HepG2 (cell line): ENCODE results near the gene UBXN1.

ENCODE experiments used
- CHD2 ChIP-seq: IDR thresholded peaks from 2 replicates; pipeline ENCODE4 v1.6.1; 2011; ENCODE audit warnings: low read depth, low read length, improper control_type of control experiment
- ESRRA ChIP-seq: sonication (generic); formaldehyde crosslinking; IDR thresholded peaks from 2 replicates; pipeline ENCODE4 v1.5.1; 2020; ENCODE audit warnings: mild to moderate bottlenecking, low read depth, missing genetic modification reagents
- RORA ChIP-seq: sonication (generic); formaldehyde crosslinking; IDR thresholded peaks from 2 replicates; pipeline ENCODE4 v1.5.0; 2020; ENCODE audit warnings: mild to moderate bottlenecking, missing genetic modification reagents, moderate library complexity
- SP2 ChIP-seq: sonication (generic); formaldehyde crosslinking; IDR thresholded peaks from 2 replicates; pipeline ENCODE4 v1.5.1; 2020; ENCODE audit warnings: mild to moderate bottlenecking, missing genetic modification reagents
- TARDBP ChIP-seq: sonication (generic); formaldehyde crosslinking; IDR thresholded peaks from 2 replicates; pipeline ENCODE4 v1.8.0; 2022; ENCODE audit warnings: mild to moderate bottlenecking, missing genetic modification reagents
- ZBTB1 ChIP-seq: sonication (generic); formaldehyde crosslinking; IDR thresholded peaks from 2 replicates; pipeline ENCODE4 v1.4.0; 2020; ENCODE audit warnings: missing genetic modification reagents, borderline replicate concordance
- TF ChIP-seq, protein P1 (sequence below): sonication (generic); formaldehyde crosslinking; IDR thresholded peaks from 2 replicates; pipeline ENCODE4 v1.5.0; 2020; ENCODE audit warnings: mild to moderate bottlenecking, missing genetic modification reagents, moderate library complexity
- TF ChIP-seq, protein P2 (sequence below): sonication (generic); formaldehyde crosslinking; IDR thresholded peaks from 2 replicates; pipeline ENCODE4 v1.4.0; 2020; ENCODE audit warnings: mild to moderate bottlenecking, missing genetic modification reagents
- TF ChIP-seq, protein P3 (sequence below): sonication (generic); formaldehyde crosslinking; IDR thresholded peaks from 2 replicates; pipeline ENCODE4 v1.4.0; 2020; ENCODE audit warnings: missing genetic modification reagents, borderline replicate concordance
- TF ChIP-seq, protein P4 (sequence below): sonication (generic); formaldehyde crosslinking; IDR thresholded peaks from 2 replicates; pipeline ENCODE4 v1.4.0; 2020; ENCODE audit warnings: missing genetic modification reagents

DNA sequence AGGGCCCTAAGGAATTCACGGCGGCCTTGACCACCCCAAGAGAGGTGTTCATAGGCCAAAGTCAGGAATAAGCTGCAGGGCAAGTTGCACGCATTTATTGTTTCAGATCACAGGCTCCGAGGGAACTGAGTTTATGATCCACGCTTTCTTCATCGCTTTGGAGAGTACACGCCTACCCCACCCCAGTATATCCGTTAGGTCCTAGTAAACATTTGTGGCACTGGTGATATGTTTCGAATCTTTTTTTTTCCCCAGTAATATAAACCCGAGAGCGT is 33.3 kb downstream of the UBXN1 start:
- TF ChIP-seq, protein P1, sequence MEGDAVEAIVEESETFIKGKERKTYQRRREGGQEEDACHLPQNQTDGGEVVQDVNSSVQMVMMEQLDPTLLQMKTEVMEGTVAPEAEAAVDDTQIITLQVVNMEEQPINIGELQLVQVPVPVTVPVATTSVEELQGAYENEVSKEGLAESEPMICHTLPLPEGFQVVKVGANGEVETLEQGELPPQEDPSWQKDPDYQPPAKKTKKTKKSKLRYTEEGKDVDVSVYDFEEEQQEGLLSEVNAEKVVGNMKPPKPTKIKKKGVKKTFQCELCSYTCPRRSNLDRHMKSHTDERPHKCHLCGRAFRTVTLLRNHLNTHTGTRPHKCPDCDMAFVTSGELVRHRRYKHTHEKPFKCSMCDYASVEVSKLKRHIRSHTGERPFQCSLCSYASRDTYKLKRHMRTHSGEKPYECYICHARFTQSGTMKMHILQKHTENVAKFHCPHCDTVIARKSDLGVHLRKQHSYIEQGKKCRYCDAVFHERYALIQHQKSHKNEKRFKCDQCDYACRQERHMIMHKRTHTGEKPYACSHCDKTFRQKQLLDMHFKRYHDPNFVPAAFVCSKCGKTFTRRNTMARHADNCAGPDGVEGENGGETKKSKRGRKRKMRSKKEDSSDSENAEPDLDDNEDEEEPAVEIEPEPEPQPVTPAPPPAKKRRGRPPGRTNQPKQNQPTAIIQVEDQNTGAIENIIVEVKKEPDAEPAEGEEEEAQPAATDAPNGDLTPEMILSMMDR: no peak
- TF ChIP-seq SP2: no peak
- TF ChIP-seq, protein P2, sequence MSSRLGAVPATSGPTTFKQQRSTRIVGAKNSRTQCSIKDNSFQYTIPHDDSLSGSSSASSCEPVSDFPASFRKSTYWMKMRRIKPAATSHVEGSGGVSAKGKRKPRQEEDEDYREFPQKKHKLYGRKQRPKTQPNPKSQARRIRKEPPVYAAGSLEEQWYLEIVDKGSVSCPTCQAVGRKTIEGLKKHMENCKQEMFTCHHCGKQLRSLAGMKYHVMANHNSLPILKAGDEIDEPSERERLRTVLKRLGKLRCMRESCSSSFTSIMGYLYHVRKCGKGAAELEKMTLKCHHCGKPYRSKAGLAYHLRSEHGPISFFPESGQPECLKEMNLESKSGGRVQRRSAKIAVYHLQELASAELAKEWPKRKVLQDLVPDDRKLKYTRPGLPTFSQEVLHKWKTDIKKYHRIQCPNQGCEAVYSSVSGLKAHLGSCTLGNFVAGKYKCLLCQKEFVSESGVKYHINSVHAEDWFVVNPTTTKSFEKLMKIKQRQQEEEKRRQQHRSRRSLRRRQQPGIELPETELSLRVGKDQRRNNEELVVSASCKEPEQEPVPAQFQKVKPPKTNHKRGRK (CRISPR knock-in tag): no peak
- no peak for TF ChIP-seq CHD2
- TF ChIP-seq RORA (CRISPR knock-in tag): no peak
- TF ChIP-seq ESRRA (CRISPR knock-in tag): no peak
- no peak for TF ChIP-seq ZBTB1 (CRISPR knock-in tag)
- TF ChIP-seq TARDBP (CRISPR knock-in tag): no peak
- TF ChIP-seq, protein P3, sequence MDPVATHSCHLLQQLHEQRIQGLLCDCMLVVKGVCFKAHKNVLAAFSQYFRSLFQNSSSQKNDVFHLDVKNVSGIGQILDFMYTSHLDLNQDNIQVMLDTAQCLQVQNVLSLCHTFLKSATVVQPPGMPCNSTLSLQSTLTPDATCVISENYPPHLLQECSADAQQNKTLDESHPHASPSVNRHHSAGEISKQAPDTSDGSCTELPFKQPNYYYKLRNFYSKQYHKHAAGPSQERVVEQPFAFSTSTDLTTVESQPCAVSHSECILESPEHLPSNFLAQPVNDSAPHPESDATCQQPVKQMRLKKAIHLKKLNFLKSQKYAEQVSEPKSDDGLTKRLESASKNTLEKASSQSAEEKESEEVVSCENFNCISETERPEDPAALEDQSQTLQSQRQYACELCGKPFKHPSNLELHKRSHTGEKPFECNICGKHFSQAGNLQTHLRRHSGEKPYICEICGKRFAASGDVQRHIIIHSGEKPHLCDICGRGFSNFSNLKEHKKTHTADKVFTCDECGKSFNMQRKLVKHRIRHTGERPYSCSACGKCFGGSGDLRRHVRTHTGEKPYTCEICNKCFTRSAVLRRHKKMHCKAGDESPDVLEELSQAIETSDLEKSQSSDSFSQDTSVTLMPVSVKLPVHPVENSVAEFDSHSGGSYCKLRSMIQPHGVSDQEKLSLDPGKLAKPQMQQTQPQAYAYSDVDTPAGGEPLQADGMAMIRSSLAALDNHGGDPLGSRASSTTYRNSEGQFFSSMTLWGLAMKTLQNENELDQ: no peak
- TF ChIP-seq, protein P4, sequence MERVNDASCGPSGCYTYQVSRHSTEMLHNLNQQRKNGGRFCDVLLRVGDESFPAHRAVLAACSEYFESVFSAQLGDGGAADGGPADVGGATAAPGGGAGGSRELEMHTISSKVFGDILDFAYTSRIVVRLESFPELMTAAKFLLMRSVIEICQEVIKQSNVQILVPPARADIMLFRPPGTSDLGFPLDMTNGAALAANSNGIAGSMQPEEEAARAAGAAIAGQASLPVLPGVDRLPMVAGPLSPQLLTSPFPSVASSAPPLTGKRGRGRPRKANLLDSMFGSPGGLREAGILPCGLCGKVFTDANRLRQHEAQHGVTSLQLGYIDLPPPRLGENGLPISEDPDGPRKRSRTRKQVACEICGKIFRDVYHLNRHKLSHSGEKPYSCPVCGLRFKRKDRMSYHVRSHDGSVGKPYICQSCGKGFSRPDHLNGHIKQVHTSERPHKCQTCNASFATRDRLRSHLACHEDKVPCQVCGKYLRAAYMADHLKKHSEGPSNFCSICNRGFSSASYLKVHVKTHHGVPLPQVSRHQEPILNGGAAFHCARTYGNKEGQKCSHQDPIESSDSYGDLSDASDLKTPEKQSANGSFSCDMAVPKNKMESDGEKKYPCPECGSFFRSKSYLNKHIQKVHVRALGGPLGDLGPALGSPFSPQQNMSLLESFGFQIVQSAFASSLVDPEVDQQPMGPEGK (CRISPR knock-in tag): no peak
